Mammary epithelial cell (primary cell): ENCODE measurements around the gene PHACTR2.
"Not testable (repeated sequence)": the region's sequence is repeated elsewhere in the genome, so short reads cannot be mapped to it uniquely, and the experiment has no call there.

Experiments used
- CTCF ChIP-seq, 2 donors: IDR thresholded peaks in 1 of 2; conservative IDR thresholded peaks in 1 of 2; 2 replicates each; pipeline ENCODE4 v1.5.1; 2011 to 2012; ENCODE audit warnings: inconsistent platforms in 2 of 2, low read length in 2 of 2, mild to moderate bottlenecking in 2 of 2, control low read depth in 1 of 2, low read depth in 1 of 2; ENCODE audit not compliant: insufficient read depth in 1 of 2; ENCODE audit errors: extremely low read depth in 1 of 2
- EZH2 ChIP-seq: IDR thresholded peaks from 2 replicates; pipeline ENCODE4 v1.6.1; 2012; ENCODE audit warnings: low read length, inconsistent platforms, borderline replicate concordance

GRCh38 chr6:143666007-143666406, 11.8 kb upstream of the PHACTR2 start:
- TF ChIP-seq CTCF (conservative IDR thresholded peaks at IDR 0.05 in 1 of 2, IDR thresholded peaks at IDR 0.05 in 1 of 2; ENCODE audit: extremely low read depth in 1 of 2, insufficient read depth in 1 of 2, low read depth in 1 of 2, low read length in 2 of 2); EZH2: not testable (repeated sequence)
